ENCODE results near the gene NRXN2.

The NRXN2 gene

DNA sequence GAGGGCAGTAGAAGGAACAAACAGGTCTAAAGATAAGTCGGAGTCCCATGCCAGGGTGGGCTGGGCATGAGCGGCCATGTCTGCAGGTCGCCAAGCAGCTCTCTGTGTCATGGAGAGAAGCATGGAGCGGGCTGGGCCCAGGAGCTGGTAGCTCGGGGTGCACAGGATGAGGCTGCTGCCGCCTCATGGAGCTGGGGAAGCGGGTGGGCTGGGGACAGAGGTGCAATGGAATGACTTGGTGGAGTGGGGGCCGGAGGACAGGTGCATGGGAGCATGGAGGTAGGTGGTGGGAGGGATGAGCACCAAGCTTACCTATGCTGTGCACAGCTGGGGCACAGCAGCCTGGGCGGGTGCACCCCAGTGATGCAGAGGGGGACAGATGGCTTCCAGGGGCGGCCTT is 3.6 kb downstream of the NRXN2 start:
- Histone ChIP-seq H3K9ac (ENCODE audit: low read length) (no peak overlapping the region), H3K36me3 (ENCODE audit: control insufficient read depth in 1 of 2, insufficient read depth in 2 of 2, low read depth in 1 of 2, low read length in 2 of 2) (no peaks in the 10 kb centered on the region), H3K27me3 (ENCODE audit: control insufficient read depth in 1 of 2, insufficient read depth in 1 of 2, low read length in 2 of 2) (peaks cover 88 to 89% of the 10 kb centered on the region in 2 experiments), H3K27ac (ENCODE audit: low read length, poor library complexity, severe bottlenecking) (no peak overlapping the region), H3K4ac (ENCODE audit: low read depth in 1 of 2, low read length in 2 of 2) (no peak overlapping the region), H2AFZ (ENCODE audit: low read depth, low read length) (no peak overlapping the region), H3K79me1 (replicated peaks; ENCODE audit: low read length, poor library complexity, severe bottlenecking) (no peaks in the 10 kb centered on the region), H3K9me3 (ENCODE audit: control insufficient read depth, low read length) (no peaks in the 10 kb centered on the region), H3K4me2 (ENCODE audit: low read length, poor library complexity, severe bottlenecking) (no peak overlapping the region), H3K4me1 (ENCODE audit: control insufficient read depth, insufficient read depth, low read depth, low read length) (peaks cover 8% of the 10 kb centered on the region), H2BK15ac (ENCODE audit: low read depth, poor library complexity, severe bottlenecking) (no peak overlapping the region), H3K4me3 (ENCODE audit: insufficient read depth in 1 of 2, low read depth in 1 of 2, low read length in 2 of 2) (no peak overlapping the region), H3K14ac (ENCODE audit: low read length in 2 of 2) (no peak overlapping the region), H2BK12ac (ENCODE audit: low read length in 2 of 2) (no peak overlapping the region), H3K18ac (ENCODE audit: low read depth in 1 of 2, low read length in 2 of 2) (no peak overlapping the region), H3K23ac (ENCODE audit: low read length in 2 of 2) (no peak overlapping the region), H4K8ac (ENCODE audit: low read length) (no peak overlapping the region), H4K91ac (ENCODE audit: low read length) (no peak overlapping the region), H2BK120ac (ENCODE audit: low read depth, low read length) (no peak overlapping the region), H2AK5ac (ENCODE audit: low read length, severe bottlenecking) (no peak overlapping the region), H2BK5ac (ENCODE audit: low read depth, low read length, poor library complexity, severe bottlenecking) (no peak overlapping the region)
- 80% methylated on average over 10 of the region's 10 CpGs for WGBS
- DNase-seq = no peak

DNA sequence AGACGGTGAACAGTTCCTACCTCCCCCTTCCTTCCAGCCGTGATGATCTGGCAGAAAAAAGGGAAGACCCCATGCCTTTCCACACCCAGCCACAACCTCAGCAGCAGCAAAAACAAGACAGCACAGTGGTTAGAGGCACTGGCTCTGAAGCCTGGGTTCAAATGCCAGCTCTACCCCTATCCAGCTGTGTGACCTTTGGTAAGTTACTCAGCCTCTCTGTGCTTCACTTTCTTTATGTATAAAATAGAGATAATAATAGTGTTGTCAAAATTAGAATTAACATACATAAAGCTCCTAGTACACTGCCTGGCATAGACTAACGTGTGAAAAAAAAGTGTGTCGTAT is 4.2 kb downstream of the NRXN2 start:
- no peak for DNase-seq
- H3K27me3 ChIP-seq (ENCODE audit: control insufficient read depth in 1 of 2, insufficient read depth in 1 of 2, low read length in 2 of 2) = peaks cover 88 to 89% of the 10 kb centered on the region in 2 experiments
- peaks cover 8% of the 10 kb centered on the region for H3K4me1 ChIP-seq (ENCODE audit: control insufficient read depth, insufficient read depth, low read depth, low read length)
- H3K23ac ChIP-seq (ENCODE audit: low read length in 2 of 2) = no peak overlapping the region
- H3K4me2 ChIP-seq (ENCODE audit: low read length, poor library complexity, severe bottlenecking) = no peak overlapping the region
- no peak overlapping the region for H3K14ac ChIP-seq (ENCODE audit: low read length in 2 of 2)
- no peak overlapping the region for H2BK12ac ChIP-seq (ENCODE audit: low read length in 2 of 2)
- no peak overlapping the region for H2AK5ac ChIP-seq (ENCODE audit: low read length, severe bottlenecking)
- no peak overlapping the region for H2BK15ac ChIP-seq (ENCODE audit: low read depth, poor library complexity, severe bottlenecking)
- no peaks in the 10 kb centered on the region for H3K36me3 ChIP-seq (ENCODE audit: control insufficient read depth in 1 of 2, insufficient read depth in 2 of 2, low read depth in 1 of 2, low read length in 2 of 2)
- no peak overlapping the region for H2BK120ac ChIP-seq (ENCODE audit: low read depth, low read length)
- H4K8ac ChIP-seq (ENCODE audit: low read length) = no peak overlapping the region
- WGBS = 81% methylated on average over 4 of the region's 4 CpGs
- no peak overlapping the region for H3K4me3 ChIP-seq (ENCODE audit: insufficient read depth in 1 of 2, low read depth in 1 of 2, low read length in 2 of 2)
- no peaks in the 10 kb centered on the region for H3K9me3 ChIP-seq (ENCODE audit: control insufficient read depth, low read length)
- no peak overlapping the region for H3K9ac ChIP-seq (ENCODE audit: low read length)
- H4K91ac ChIP-seq (ENCODE audit: low read length) = no peak overlapping the region
- no peaks in the 10 kb centered on the region for H3K79me1 ChIP-seq (replicated peaks; ENCODE audit: low read length, poor library complexity, severe bottlenecking)
- no peak overlapping the region for H3K4ac ChIP-seq (ENCODE audit: low read depth in 1 of 2, low read length in 2 of 2)
- H3K18ac ChIP-seq (ENCODE audit: low read depth in 1 of 2, low read length in 2 of 2) = no peak overlapping the region
- H2AFZ ChIP-seq (ENCODE audit: low read depth, low read length) = no peak overlapping the region
- H2BK5ac ChIP-seq (ENCODE audit: low read depth, low read length, poor library complexity, severe bottlenecking) = no peak overlapping the region
- H3K27ac ChIP-seq (ENCODE audit: low read length, poor library complexity, severe bottlenecking) = no peak overlapping the region

DNA sequence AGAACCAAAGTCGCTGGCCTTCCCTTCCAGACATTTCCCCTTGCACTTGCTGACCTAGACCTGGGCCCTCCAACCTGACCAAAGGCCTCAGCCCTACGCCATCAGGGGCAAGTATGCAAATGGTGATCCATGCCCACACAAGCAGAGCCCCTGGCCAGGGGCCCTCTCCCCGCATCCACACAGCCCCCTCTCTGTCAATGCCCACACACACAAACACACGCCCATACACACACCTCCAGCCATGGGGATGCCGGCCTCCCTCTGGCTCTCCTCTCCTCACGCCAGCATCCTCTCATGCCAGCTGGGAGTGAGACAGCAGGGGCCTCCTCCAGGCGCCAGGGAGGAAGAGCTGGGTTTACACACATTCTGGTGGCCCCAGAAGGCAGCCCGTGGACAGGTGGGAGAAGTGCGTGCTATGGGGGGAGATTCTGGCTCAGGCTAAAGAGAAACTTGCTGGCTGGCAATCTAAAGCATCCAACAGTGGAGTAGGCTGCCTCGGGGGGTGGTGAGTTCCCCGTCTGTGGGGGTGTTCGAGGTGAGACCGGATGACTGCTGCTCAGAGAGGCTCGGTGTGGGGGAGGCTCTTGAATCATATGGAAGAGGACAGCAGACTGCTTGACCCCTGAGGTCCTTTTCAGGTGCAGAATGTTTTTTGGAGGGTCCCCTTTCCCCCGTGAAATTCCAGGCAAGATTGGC is 4.8 kb downstream of the NRXN2 start:
- H3K36me3 ChIP-seq (ENCODE audit: control insufficient read depth in 1 of 2, insufficient read depth in 2 of 2, low read depth in 1 of 2, low read length in 2 of 2) = no peaks in the 10 kb centered on the region
- peaks cover 88 to 89% of the 10 kb centered on the region in 2 experiments for H3K27me3 ChIP-seq (ENCODE audit: control insufficient read depth in 1 of 2, insufficient read depth in 1 of 2, low read length in 2 of 2)
- no peak overlapping the region for H2AK5ac ChIP-seq (ENCODE audit: low read length, severe bottlenecking)
- no peak overlapping the region for H2BK15ac ChIP-seq (ENCODE audit: low read depth, poor library complexity, severe bottlenecking)
- no peak overlapping the region for H4K8ac ChIP-seq (ENCODE audit: low read length)
- H3K9ac ChIP-seq (ENCODE audit: low read length) = no peak overlapping the region
- H3K4ac ChIP-seq (ENCODE audit: low read depth in 1 of 2, low read length in 2 of 2) = no peak overlapping the region
- H3K23ac ChIP-seq (ENCODE audit: low read length in 2 of 2) = no peak overlapping the region
- H3K79me1 ChIP-seq (replicated peaks; ENCODE audit: low read length, poor library complexity, severe bottlenecking) = no peaks in the 10 kb centered on the region
- no peak overlapping the region for H2BK120ac ChIP-seq (ENCODE audit: low read depth, low read length)
- H3K4me2 ChIP-seq (ENCODE audit: low read length, poor library complexity, severe bottlenecking) = no peak overlapping the region
- H2AFZ ChIP-seq (ENCODE audit: low read depth, low read length) = no peak overlapping the region
- H3K4me3 ChIP-seq (ENCODE audit: insufficient read depth in 1 of 2, low read depth in 1 of 2, low read length in 2 of 2) = no peak overlapping the region
- no peak overlapping the region for H2BK12ac ChIP-seq (ENCODE audit: low read length in 2 of 2)
- no peak overlapping the region for H3K27ac ChIP-seq (ENCODE audit: low read length, poor library complexity, severe bottlenecking)
- H3K14ac ChIP-seq (ENCODE audit: low read length in 2 of 2) = no peak overlapping the region
- no peak overlapping the region for H2BK5ac ChIP-seq (ENCODE audit: low read depth, low read length, poor library complexity, severe bottlenecking)
- no peak for DNase-seq
- H3K4me1 ChIP-seq (ENCODE audit: control insufficient read depth, insufficient read depth, low read depth, low read length) = peaks cover 8% of the 10 kb centered on the region
- H4K91ac ChIP-seq (ENCODE audit: low read length) = no peak overlapping the region
- H3K9me3 ChIP-seq (ENCODE audit: control insufficient read depth, low read length) = no peaks in the 10 kb centered on the region
- WGBS = 85% methylated on average over 15 of the region's 15 CpGs
- no peak overlapping the region for H3K18ac ChIP-seq (ENCODE audit: low read depth in 1 of 2, low read length in 2 of 2)

DNA sequence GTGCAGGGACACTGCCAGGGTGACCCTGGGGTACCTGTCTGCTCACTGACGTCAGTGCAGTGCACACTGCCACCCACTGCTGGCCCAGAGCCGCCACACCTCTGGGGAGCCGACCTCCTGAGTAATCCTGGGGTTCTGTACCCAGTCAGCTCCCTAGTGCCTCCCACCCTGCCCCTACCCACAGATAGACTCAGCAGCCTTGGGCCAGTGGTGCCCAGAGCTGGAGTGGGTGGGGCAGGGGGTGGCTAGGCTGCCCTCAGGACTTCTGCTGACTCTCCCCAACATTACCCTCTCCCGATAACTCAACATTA is 5.8 kb downstream of the NRXN2 start:
- H3K9me3 ChIP-seq (ENCODE audit: control insufficient read depth, low read length) = no peaks in the 10 kb centered on the region
- H3K4me3 ChIP-seq (ENCODE audit: insufficient read depth in 1 of 2, low read depth in 1 of 2, low read length in 2 of 2) = no peak overlapping the region
- no peak overlapping the region for H4K8ac ChIP-seq (ENCODE audit: low read length)
- no peak for DNase-seq
- H2AK5ac ChIP-seq (ENCODE audit: low read length, severe bottlenecking) = no peak overlapping the region
- H3K27ac ChIP-seq (ENCODE audit: low read length, poor library complexity, severe bottlenecking) = no peak overlapping the region
- no peak overlapping the region for H3K23ac ChIP-seq (ENCODE audit: low read length in 2 of 2)
- peaks cover 89 to 96% of the 10 kb centered on the region in 2 experiments for H3K27me3 ChIP-seq (ENCODE audit: control insufficient read depth in 1 of 2, insufficient read depth in 1 of 2, low read length in 2 of 2)
- no peak overlapping the region for H2BK120ac ChIP-seq (ENCODE audit: low read depth, low read length)
- no peak overlapping the region for H2BK15ac ChIP-seq (ENCODE audit: low read depth, poor library complexity, severe bottlenecking)
- H3K4me1 ChIP-seq (ENCODE audit: control insufficient read depth, insufficient read depth, low read depth, low read length) = peaks cover 13% of the 10 kb centered on the region
- H3K9ac ChIP-seq (ENCODE audit: low read length) = no peak overlapping the region
- no peaks in the 10 kb centered on the region for H3K79me1 ChIP-seq (replicated peaks; ENCODE audit: low read length, poor library complexity, severe bottlenecking)
- H3K18ac ChIP-seq (ENCODE audit: low read depth in 1 of 2, low read length in 2 of 2) = no peak overlapping the region
- no peak overlapping the region for H3K14ac ChIP-seq (ENCODE audit: low read length in 2 of 2)
- H3K4ac ChIP-seq (ENCODE audit: low read depth in 1 of 2, low read length in 2 of 2) = no peak overlapping the region
- no peak overlapping the region for H2BK5ac ChIP-seq (ENCODE audit: low read depth, low read length, poor library complexity, severe bottlenecking)
- H2AFZ ChIP-seq (ENCODE audit: low read depth, low read length) = no peak overlapping the region
- H4K91ac ChIP-seq (ENCODE audit: low read length) = no peak overlapping the region
- H3K4me2 ChIP-seq (ENCODE audit: low read length, poor library complexity, severe bottlenecking) = no peak overlapping the region
- 59% methylated on average over 3 of the region's 4 CpGs for WGBS
- H2BK12ac ChIP-seq (ENCODE audit: low read length in 2 of 2) = no peak overlapping the region
- H3K36me3 ChIP-seq (ENCODE audit: control insufficient read depth in 1 of 2, insufficient read depth in 2 of 2, low read depth in 1 of 2, low read length in 2 of 2) = no peaks in the 10 kb centered on the region

Measured in mesenchymal stem cell (in vitro differentiated cells and primary cell).